Sigmoid colon (tissue), 7 donors: ENCODE results near the gene PRPH2. TPM values are rescaled to one million over a fixed set of nuclear protein-coding genes. Genes with fewer than 3 reads are reported as not detected.

Experiments
- DNase-seq: peaks from one replicate; pipeline ENCODE4 v3.0.0-alpha.2; 2019
- H3K27ac ChIP-seq, 4 donors: fragments of 200-600 bp; sonication (generic); one replicate each; pipeline ENCODE4 v1.5.1; 2016 to 2019; ENCODE audit warnings: mild to moderate bottlenecking in 1 of 4
- H3K27me3 ChIP-seq, 3 donors: fragments of 200-600 bp; sonication (generic); one replicate each; pipeline ENCODE4 v1.5.1; 2019; ENCODE audit warnings: mild to moderate bottlenecking in 1 of 3
- H3K36me3 ChIP-seq, 4 donors: fragments of 200-600 bp; sonication (generic); one replicate each; pipeline ENCODE4 v1.5.1; 2016 to 2019
- H3K4me1 ChIP-seq, 4 donors: fragments of 200-600 bp; sonication (generic); one replicate each; pipeline ENCODE4 v1.5.1; 2017 to 2019
- H3K4me3 ChIP-seq, 4 donors: fragments of 200-600 bp; sonication (generic); one replicate each; pipeline ENCODE4 v1.5.1; 2017 to 2019; ENCODE audit warnings: mild to moderate bottlenecking in 2 of 4, moderate library complexity in 1 of 4
- H3K9me3 ChIP-seq, 4 donors: fragments of 200-600 bp in 3 of 4; sonication (generic) in 3 of 4; one replicate each; pipeline versions ENCODE4 v1.5.1 to v1.6.1; 2013 to 2019
- EP300 ChIP-seq, 4 donors: sonication (generic); formaldehyde crosslinking; IDR thresholded peaks; one replicate each; pipeline ENCODE4 v1.6.1; 2017; ENCODE audit warnings: antibody characterized with exemption in 4 of 4
- POLR2A ChIP-seq, 2 donors: fragments of 450-650 bp; IDR thresholded peaks; one replicate each; pipeline ENCODE4 v1.6.1; 2016; ENCODE audit warnings: antibody characterized with exemption in 2 of 2, mild to moderate bottlenecking in 2 of 2, moderate library complexity in 2 of 2
- POLR2AphosphoS5 ChIP-seq, 4 donors: sonication (generic); formaldehyde crosslinking; IDR thresholded peaks; one replicate each; pipeline ENCODE4 v1.6.1; 2017; ENCODE audit warnings: antibody characterized with exemption in 4 of 4
- WGBS, 2 donors: extraction: QIAGEN DNeasy Blood & Tissue Kit; methylation state at CpG; one replicate each; pipeline ENCODE4 v1.1.7; 2013; 5-methylcytosine and 5-hydroxymethylcytosine counted together
- intact Hi-C: fragments of 100-400 bp; cut with DNase I; formaldehyde crosslinking; loops from one replicate; pipeline ENCODE4 v1.15.1; 2023
- polyA plus RNA-seq, 3 donors: library from polyadenylated mRNA; stranded (reverse); fragments of 200-250 nt; gene quantifications; one replicate each; pipeline ENCODE4 v1.2.3, GENCODE V29; 2013
- total RNA-seq, 4 donors: library from RNA; depleted of rRNA; stranded (reverse); fragments of >200 nt; gene quantifications; one replicate each; pipeline ENCODE4 v1.1.0, GENCODE V29; 2016
- TF ChIP-seq, protein P1 (sequence below), 4 experiments: fragments of 450-650 bp in 3 of 4; fragments of 200-600 bp in 1 of 4; IDR thresholded peaks; one replicate each; pipeline ENCODE4 v1.5.1; 2016 to 2019; ENCODE audit warnings: antibody characterized with exemption in 4 of 4, mild to moderate bottlenecking in 3 of 4, moderate library complexity in 2 of 4
- donor health status: healthy with polysubstance abuse.
- donor health status: Bipolar disorder and iron deficiency.
- donor health status: healthy.

PRPH2 gene
- total and polyA plus RNA-seq, 7 donors = under 0.01 to 3.5 (median 0.71) TPM; not detected in 1

DNA sequence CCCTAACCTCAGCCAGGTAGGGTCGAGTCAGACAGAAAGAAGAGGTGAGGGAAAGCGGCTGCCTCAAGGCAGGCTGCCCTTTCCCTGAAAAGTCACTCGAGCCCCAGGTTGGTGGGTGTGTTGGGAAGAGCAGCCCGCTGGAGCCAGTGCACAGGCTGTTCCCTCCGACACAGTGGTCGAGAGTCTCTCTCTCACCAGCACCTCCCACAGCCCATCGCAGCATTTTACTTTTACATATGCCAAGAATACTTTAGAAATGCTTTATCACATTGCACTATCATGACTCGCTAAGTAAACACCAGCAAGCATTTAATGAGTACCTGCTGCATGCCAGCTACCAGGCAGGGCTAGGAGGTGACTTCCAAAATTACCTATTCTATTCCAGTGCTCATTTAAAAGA, 1.7 kb downstream of the PRPH2 start:
- H3K36me3 ChIP-seq = peaks cover 0 to 22% (median 0%) of the 10 kb centered on the region in 4 donors
- TF ChIP-seq POLR2A (IDR thresholded peaks at IDR 0.05) (no peak), EP300 (IDR thresholded peaks at IDR 0.05) (no peak), POLR2AphosphoS5 (IDR thresholded peaks at IDR 0.05) (no peak)
- TF ChIP-seq, protein P1, sequence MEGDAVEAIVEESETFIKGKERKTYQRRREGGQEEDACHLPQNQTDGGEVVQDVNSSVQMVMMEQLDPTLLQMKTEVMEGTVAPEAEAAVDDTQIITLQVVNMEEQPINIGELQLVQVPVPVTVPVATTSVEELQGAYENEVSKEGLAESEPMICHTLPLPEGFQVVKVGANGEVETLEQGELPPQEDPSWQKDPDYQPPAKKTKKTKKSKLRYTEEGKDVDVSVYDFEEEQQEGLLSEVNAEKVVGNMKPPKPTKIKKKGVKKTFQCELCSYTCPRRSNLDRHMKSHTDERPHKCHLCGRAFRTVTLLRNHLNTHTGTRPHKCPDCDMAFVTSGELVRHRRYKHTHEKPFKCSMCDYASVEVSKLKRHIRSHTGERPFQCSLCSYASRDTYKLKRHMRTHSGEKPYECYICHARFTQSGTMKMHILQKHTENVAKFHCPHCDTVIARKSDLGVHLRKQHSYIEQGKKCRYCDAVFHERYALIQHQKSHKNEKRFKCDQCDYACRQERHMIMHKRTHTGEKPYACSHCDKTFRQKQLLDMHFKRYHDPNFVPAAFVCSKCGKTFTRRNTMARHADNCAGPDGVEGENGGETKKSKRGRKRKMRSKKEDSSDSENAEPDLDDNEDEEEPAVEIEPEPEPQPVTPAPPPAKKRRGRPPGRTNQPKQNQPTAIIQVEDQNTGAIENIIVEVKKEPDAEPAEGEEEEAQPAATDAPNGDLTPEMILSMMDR (IDR thresholded peaks at IDR 0.05) = no peak
- no peaks in the 10 kb centered on the region for H3K9me3 ChIP-seq
- peaks cover 0 to 14% (median 1%) of the 10 kb centered on the region in 4 donors for H3K4me1 ChIP-seq
- intact Hi-C loops = no loop called here
- WGBS, 2 donors = 53 to 75% methylated on average over 8 of the region's 8 CpGs
- H3K27me3 ChIP-seq = no peaks in the 10 kb centered on the region
- no peak overlapping the region for H3K27ac ChIP-seq
- DNase-seq = no peak
- H3K4me3 ChIP-seq = no peak overlapping the region

DNA sequence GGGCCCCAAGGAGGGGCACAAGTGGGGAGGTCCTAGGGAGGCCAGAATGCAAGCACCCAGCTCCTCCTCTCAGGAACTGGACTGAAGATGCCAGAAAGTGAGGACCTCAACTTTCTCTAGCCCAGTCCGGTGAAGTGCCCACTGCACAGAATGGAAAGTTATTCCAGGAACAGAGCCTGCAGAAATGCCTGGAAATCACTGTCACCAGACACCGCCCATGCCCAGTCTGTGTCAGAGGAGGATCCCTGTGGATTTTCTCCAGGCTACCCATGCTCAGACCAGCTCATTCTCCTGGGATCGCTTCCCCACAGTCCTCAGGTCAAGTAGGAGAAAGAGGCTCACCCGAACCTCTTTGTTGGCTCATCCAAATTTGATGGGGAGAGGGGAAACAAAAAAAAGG, 6.5 kb downstream of the PRPH2 start:
- Histone ChIP-seq H3K27me3 (no peaks in the 10 kb centered on the region), H3K4me3 (no peak overlapping the region), H3K4me1 (no peaks in the 10 kb centered on the region), H3K36me3 (no peaks in the 10 kb centered on the region), H3K27ac (no peak overlapping the region), H3K9me3 (peaks cover 0 to 6% (median 2%) of the 10 kb centered on the region in 4 donors)
- intact Hi-C loops = no loop called here
- 84 to 88% methylated on average over 4 of the region's 4 CpGs for WGBS, 2 donors
- no peak for DNase-seq
- TF ChIP-seq EP300 (IDR thresholded peaks at IDR 0.05) (no peak), POLR2A (IDR thresholded peaks at IDR 0.05) (no peak), POLR2AphosphoS5 (IDR thresholded peaks at IDR 0.05) (no peak)
- TF ChIP-seq, protein P1 (IDR thresholded peaks at IDR 0.05) = no peak

DNA sequence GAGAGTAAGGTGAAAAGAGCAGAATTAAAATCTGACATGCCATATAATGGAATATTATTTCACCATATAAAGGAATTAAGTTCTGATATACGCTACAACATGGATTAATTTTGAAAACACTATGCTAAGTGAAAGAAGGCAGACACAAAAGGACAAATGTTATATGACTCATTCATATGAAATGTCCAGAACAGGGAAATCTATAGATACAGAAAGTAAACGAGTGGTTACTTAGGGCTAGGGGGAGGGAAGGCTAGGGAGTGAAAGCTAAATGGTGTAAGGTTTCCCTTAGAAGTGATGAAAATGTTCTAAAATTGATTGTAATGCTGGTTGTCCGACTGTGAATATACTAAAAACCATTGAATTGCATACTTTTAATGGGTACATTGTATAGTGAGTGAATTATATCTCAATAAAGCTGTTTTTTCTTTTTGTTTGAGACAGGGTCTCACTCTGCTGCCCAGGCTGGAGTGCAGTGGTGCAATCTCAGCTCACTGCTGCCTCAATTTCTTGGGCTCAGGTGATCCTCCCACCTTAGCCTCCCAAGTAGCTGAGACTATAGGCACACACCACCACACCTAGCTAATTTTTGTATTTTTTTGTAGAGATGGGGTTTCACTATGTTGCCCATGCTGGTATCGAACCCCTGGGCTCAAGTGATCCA, 8.2 kb downstream of the PRPH2 start:
- H3K4me1 ChIP-seq = peaks cover 0 to 7% (median 0%) of the 10 kb centered on the region in 4 donors
- H3K36me3 ChIP-seq = no peaks in the 10 kb centered on the region
- no peaks in the 10 kb centered on the region for H3K27me3 ChIP-seq
- H3K9me3 ChIP-seq = peaks cover 0 to 6% (median 2%) of the 10 kb centered on the region in 4 donors
- DNase-seq = no peak
- 72 to 80% methylated on average over 4 of the region's 4 CpGs for WGBS, 2 donors
- intact Hi-C loops = no loop called here
- H3K4me3 ChIP-seq = no peak overlapping the region
- H3K27ac ChIP-seq = no peak overlapping the region
- no peak for TF ChIP-seq POLR2AphosphoS5 (IDR thresholded peaks at IDR 0.05)
- TF ChIP-seq POLR2A (IDR thresholded peaks at IDR 0.05) = no peak
- TF ChIP-seq, protein P1 (IDR thresholded peaks at IDR 0.05) = no peak
- no peak for TF ChIP-seq EP300 (IDR thresholded peaks at IDR 0.05)

DNA sequence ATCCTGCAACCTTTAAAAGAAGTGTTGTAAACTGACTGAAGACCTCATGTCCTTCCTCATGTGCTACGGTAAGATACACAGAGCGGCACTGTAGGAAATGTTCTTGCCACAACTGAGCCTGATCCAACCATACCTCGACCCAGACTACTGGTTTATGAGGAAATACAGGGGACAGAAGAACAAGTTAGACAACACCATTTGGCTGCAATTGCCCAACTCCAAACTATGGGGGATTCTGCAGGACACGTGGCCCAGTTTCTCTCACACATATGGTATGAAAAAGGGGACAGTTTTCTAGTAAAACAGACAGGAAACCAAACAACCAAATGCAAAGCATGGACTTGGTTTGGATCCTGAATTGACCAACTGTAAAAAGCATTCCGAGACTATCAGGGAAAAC, 10.5 kb downstream of the PRPH2 start:
- Histone ChIP-seq H3K27ac (no peak overlapping the region), H3K36me3 (no peaks in the 10 kb centered on the region), H3K9me3 (peaks cover 0 to 6% (median 2%) of the 10 kb centered on the region in 4 donors), H3K27me3 (no peaks in the 10 kb centered on the region), H3K4me1 (peaks cover 0 to 7% (median 0%) of the 10 kb centered on the region in 4 donors), H3K4me3 (no peak overlapping the region)
- TF ChIP-seq POLR2A (IDR thresholded peaks at IDR 0.05) (no peak), EP300 (IDR thresholded peaks at IDR 0.05) (no peak), POLR2AphosphoS5 (IDR thresholded peaks at IDR 0.05) (no peak)
- TF ChIP-seq, protein P1 (IDR thresholded peaks at IDR 0.05) = no peak
- WGBS, 2 donors = 90 to 91% methylated on average over 5 of the region's 5 CpGs
- no peak for DNase-seq
- intact Hi-C loops = no loop called here
